NT2/D1 (cell line): ENCODE measurements around the gene EIF1AD.

Experiments
- SUZ12 ChIP-seq: IDR thresholded peaks from 2 replicates; pipeline ENCODE4 v1.6.1; 2011; ENCODE audit not compliant: insufficient read length, insufficient read depth; ENCODE audit errors: extremely low read depth
- YY1 ChIP-seq: IDR thresholded peaks from 2 replicates; pipeline ENCODE4 v1.6.1; 2011; ENCODE audit not compliant: insufficient read length, insufficient read depth
- ZNF274 ChIP-seq: IDR thresholded peaks from 2 replicates; pipeline ENCODE4 v1.6.1; 2011; ENCODE audit warnings: mild to moderate bottlenecking, low read depth, low read length

DNA sequence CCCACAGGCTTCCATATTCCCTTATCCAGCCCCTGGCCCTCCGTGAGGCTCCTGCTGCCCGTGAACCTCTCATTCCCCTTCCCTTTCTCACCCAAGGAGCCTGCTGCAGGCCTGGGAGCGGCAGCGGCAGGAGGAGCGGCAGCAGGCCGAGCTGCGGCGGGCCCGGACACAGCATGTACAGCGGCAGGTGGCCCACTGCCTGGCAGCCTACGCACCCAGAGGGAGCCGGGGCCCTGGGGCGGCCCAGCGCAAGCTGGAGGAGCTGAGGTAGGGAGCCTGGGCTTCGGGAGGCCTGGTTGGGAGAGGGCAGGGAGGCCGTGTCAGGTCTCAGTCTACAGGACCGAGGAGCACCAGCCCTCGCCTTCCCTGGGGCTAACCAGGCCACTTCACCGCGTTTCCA, 48.5 kb downstream of the EIF1AD start:
- TF ChIP-seq ZNF274 (no peak), YY1 (no peak), SUZ12 (no peak)
